Mononuclear cell (primary cell): ENCODE data around the gene IL10RB. TPM values are rescaled to one million over a fixed set of nuclear protein-coding genes. Genes with fewer than 3 reads are reported as not detected.

ENCODE experiments used
- H3K27me3 ChIP-seq: 2 replicates; pipeline ENCODE4 v1.6.0; 2011; ENCODE audit warnings: low read length, control low read depth; ENCODE audit not compliant: insufficient read depth
- H3K4me1 ChIP-seq: 2 replicates; pipeline ENCODE4 v1.5.1; 2011; ENCODE audit warnings: mild to moderate bottlenecking, low read length, control low read depth; ENCODE audit not compliant: insufficient read depth
- H3K4me3 ChIP-seq: 2 replicates; pipeline ENCODE4 v1.5.1; 2011; ENCODE audit warnings: mild to moderate bottlenecking, low read length, moderate library complexity
- H3K9me3 ChIP-seq: 2 replicates; pipeline ENCODE4 v1.5.1; 2011; ENCODE audit warnings: low read depth, mild to moderate bottlenecking, control low read depth, low read length
- total RNA-seq: library from RNA; depleted of rRNA; stranded (reverse); fragments of >200 nt; gene quantifications from one replicate; pipeline ENCODE4 v1.2.3, GENCODE V29; 2012

IL10RB gene
- total RNA-seq, 1 donor = 18.7 TPM

GRCh38 chr21:33296156-33296555, 30.0 kb downstream of the IL10RB start:
- no peak overlapping the region for H3K4me3 ChIP-seq
- H3K27me3 ChIP-seq = no peaks in the 10 kb centered on the region
- no peaks in the 10 kb centered on the region for H3K9me3 ChIP-seq
- H3K4me1 ChIP-seq = peaks cover 48% of the 10 kb centered on the region

- Histone ChIP-seq H3K9me3 (no peaks in the 10 kb centered on the region), H3K27me3 (no peaks in the 10 kb centered on the region), H3K4me3 (no peak overlapping the region), H3K4me1 (peaks cover 72% of the 10 kb centered on the region)
These were observed 33.1 kb downstream of the IL10RB start for GRCh38 chr21:33299181-33299752.

GRCh38 chr21:33300701-33301631, 34.8 kb downstream of the IL10RB start:
- no peaks in the 10 kb centered on the region for H3K27me3 ChIP-seq
- no peaks in the 10 kb centered on the region for H3K9me3 ChIP-seq
- H3K4me1 ChIP-seq = peaks cover 86% of the 10 kb centered on the region
- no peak overlapping the region for H3K4me3 ChIP-seq

- Histone ChIP-seq H3K9me3 (no peaks in the 10 kb centered on the region), H3K27me3 (no peaks in the 10 kb centered on the region), H3K4me1 (peaks cover 86% of the 10 kb centered on the region), H3K4me3 (no peak overlapping the region)
These were observed 35.5 kb downstream of the IL10RB start for GRCh38 chr21:33301632-33302002.

- Histone ChIP-seq H3K9me3 (no peaks in the 10 kb centered on the region), H3K4me1 (peaks cover 85% of the 10 kb centered on the region), H3K4me3 (no peak overlapping the region), H3K27me3 (no peaks in the 10 kb centered on the region)
These were observed 35.9 kb downstream of the IL10RB start for GRCh38 chr21:33302055-33302454.

- no peak overlapping the region for H3K4me3 ChIP-seq
- peaks cover 77% of the 10 kb centered on the region for H3K4me1 ChIP-seq
- no peaks in the 10 kb centered on the region for H3K9me3 ChIP-seq
- H3K27me3 ChIP-seq = no peaks in the 10 kb centered on the region
These were observed 36.6 kb downstream of the IL10RB start for GRCh38 chr21:33302796-33303195.

- Histone ChIP-seq H3K4me3 (no peak overlapping the region), H3K9me3 (no peaks in the 10 kb centered on the region), H3K4me1 (peaks cover 61% of the 10 kb centered on the region), H3K27me3 (no peaks in the 10 kb centered on the region)
These were observed 39.1 kb downstream of the IL10RB start for GRCh38 chr21:33305344-33305671.

- Histone ChIP-seq H3K9me3 (no peaks in the 10 kb centered on the region), H3K4me3 (no peak overlapping the region), H3K27me3 (no peaks in the 10 kb centered on the region), H3K4me1 (peaks cover 55% of the 10 kb centered on the region)
These were observed 39.8 kb downstream of the IL10RB start for GRCh38 chr21:33305938-33306337.

- Histone ChIP-seq H3K27me3 (no peaks in the 10 kb centered on the region), H3K4me1 (peaks cover 38% of the 10 kb centered on the region)
These were observed 42.7 kb downstream of the IL10RB start for GRCh38 chr21:33308586-33309490.

GRCh38 chr21:33309778-33310177, 43.6 kb downstream of the IL10RB start:
- H3K27me3 ChIP-seq = no peaks in the 10 kb centered on the region
- H3K4me1 ChIP-seq = peaks cover 28% of the 10 kb centered on the region
- H3K4me3 ChIP-seq = no peak overlapping the region
- H3K9me3 ChIP-seq = no peaks in the 10 kb centered on the region

More at GRCh38 chr21:33308586-33309490, 42.7 kb downstream of the IL10RB start:
- H3K9me3 ChIP-seq = no peaks in the 10 kb centered on the region
- no peak overlapping the region for H3K4me3 ChIP-seq

- Histone ChIP-seq H3K4me3 (no peak overlapping the region), H3K9me3 (no peaks in the 10 kb centered on the region), H3K4me1 (peaks cover 19% of the 10 kb centered on the region), H3K27me3 (no peaks in the 10 kb centered on the region)
These were observed 46.0 kb downstream of the IL10RB start for GRCh38 chr21:33312121-33312520.

GRCh38 chr21:33313183-33313582, 47.0 kb downstream of the IL10RB start:
- no peak overlapping the region for H3K4me3 ChIP-seq
- H3K4me1 ChIP-seq = peaks cover 19% of the 10 kb centered on the region
- H3K9me3 ChIP-seq = no peaks in the 10 kb centered on the region
- H3K27me3 ChIP-seq = no peaks in the 10 kb centered on the region

- Histone ChIP-seq H3K27me3 (no peaks in the 10 kb centered on the region), H3K9me3 (no peaks in the 10 kb centered on the region), H3K4me1 (peaks cover 17% of the 10 kb centered on the region), H3K4me3 (no peak overlapping the region)
These were observed 47.4 kb downstream of the IL10RB start for GRCh38 chr21:33313611-33314010.

- no peaks in the 10 kb centered on the region for H3K9me3 ChIP-seq
- no peak overlapping the region for H3K4me3 ChIP-seq
- peaks cover 12% of the 10 kb centered on the region for H3K4me1 ChIP-seq
- no peaks in the 10 kb centered on the region for H3K27me3 ChIP-seq
These were observed 47.9 kb downstream of the IL10RB start for GRCh38 chr21:33314111-33314510.
